C1 segment of cervical spinal cord (tissue), 14 donors: ENCODE results near the gene PRRT2.
"Not testable (repeated sequence)": the region's sequence is repeated elsewhere in the genome, so short reads cannot be mapped to it uniquely, and the experiment has no call there.

Experiments
- DNase-seq, 14 donors: peaks; one replicate each; lab custom pipeline; 2025; lab: John Stamatoyannopoulos, UW

The PRRT2 gene

GRCh38 chr16:29811896-29812665 lies at the start of gene PRRT2:
TSS of gene PRRT2 (plus strand) at chr16:29812193. CDS start at chr16:29813055, 862 bp downstream.
- DNase-seq, result peak in 11 of 14 donors; percentile 39 to 88 (median 64)

DNA sequence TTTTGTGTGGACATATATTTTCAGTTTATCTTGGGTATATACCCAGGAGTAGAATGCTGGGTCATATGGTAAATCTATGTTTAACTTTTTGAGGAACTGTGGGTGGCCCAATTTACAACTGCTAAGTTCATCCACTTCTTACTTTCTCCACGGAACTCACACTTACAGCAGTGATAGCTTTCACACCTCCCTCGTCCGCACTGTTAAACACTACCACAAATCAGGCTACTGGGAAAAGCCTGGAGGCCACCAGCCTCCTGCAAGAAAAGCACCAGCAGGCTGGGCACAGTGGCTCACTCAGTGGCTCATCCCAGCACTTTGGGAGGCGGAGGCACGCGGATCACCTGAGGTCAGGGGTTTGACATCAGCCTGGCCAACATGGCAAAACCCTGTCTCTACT lies 48.7 kb upstream of the PRRT2 start:
- DNase-seq, result no peak

DNA sequence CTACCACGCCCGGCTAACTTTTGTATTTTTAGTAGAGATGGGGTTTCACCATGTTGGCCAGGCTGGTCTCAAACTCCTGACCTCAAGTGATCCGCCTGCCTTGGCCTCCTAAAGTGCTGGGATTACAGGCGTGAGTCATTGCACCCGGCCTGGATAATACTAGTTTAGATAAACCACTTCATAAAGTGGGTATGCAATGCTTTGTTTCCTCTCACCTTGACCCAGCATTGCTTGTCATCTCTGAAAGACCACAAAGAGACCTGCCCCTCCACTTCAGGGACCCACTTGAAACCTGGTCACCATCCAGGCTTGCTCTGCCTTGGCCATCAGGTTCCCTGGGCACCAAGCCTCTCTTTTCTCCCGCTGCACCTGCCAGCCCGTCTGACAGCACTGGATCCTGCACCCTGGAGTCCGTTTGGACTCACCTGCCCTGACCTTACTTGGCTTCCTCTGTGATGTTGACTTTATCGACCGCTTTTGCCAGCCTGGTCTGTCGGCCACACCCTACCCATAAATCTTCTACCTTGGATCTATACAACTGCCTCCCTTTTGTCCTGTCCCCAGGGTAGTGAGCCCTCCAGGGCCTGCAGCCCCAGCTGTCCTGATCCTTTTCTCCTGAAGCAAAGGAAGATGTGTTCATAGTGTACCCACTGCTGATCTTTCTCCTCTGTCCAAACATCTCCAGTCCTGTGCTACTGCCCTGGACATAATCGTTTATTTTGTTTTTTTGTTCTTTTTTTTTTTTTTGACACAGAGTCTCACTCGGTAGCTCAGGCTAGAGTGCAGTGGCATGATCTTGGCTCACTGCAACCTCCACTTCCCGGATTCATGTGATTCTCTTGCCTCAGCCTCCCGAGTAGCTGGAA lies 46.6 kb upstream of the PRRT2 start:
- no peak for DNase-seq

GRCh38 chr16:29766571-29766970 lies 45.4 kb upstream of the PRRT2 start:
- DNase-seq, result no peak

DNA sequence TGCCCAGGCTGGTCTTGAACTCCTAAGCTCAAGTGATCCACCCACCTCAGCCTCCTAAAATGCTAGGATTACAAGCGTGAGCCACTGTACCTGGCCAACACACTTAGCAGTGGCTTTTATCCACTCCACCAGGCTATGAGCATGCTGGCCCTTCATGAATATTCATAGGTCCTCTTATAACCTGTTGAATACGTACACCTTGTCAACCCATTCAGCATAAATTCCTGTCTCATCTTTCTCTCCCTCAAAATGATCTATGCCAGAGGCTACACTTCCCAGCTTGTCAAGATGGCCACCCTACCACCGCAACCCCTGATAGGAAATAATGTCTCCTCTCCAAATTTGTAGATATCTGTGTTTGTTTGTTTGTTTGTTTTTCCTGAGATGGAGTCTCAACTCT lies 44.9 kb upstream of the PRRT2 start:
- DNase-seq, result no peak

DNA sequence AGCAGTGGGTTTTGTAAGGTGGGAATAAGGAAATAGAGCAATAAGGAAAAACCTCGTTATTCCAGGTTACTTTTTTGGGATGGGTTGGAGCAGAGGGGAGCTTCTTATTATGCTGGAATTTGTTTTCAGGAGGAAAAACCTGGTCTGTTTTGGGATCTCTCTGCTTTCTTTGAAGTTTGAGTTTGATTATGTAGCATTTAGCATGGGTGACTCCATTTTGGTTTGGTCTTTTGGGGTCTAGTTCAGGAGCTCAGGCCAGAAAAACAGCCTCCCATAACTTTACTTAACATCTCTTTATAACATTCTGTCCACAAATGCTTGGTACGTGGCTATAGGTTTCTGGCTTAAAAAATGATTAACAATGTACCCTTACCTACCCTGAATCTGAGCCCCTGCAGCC lies 42.5 kb upstream of the PRRT2 start:
- DNase-seq, result no peak

DNA sequence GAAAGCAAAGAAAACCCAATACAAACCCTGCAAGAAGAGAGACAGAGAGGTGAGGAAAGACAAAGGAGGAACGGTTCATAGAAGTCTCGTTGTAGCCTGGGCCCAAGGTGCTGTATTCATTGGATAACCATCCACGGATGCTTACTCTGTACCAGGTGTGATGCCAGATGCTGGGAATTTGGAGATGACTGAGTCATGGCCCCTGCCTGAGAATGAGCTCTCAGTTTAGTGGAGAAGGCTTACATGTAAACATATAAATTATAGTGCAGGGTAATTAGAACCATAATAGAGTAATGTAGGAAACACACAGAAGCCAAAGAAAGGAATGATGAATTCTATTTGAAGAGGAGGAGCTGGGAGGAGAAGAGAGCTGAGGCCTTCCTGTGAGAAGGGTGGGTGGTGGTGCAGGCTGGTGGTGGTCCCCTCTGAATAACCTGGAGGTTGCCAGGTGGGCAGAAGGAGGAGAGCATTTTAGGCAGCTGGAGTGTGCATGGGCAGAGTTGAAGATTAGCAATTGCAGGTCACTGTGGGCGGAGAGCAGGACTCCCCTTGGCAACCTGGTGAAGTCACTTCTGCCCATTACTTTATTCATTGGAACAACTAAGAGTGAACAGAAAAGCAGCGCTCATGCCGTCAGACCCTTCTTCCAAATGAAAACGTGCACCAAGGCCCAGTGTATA lies 41.6 kb upstream of the PRRT2 start:
- no peak for DNase-seq

- not testable (repeated sequence) for DNase-seq
Measured at GRCh38 chr16:29772330-29772729, 39.7 kb upstream of the PRRT2 start.

DNA sequence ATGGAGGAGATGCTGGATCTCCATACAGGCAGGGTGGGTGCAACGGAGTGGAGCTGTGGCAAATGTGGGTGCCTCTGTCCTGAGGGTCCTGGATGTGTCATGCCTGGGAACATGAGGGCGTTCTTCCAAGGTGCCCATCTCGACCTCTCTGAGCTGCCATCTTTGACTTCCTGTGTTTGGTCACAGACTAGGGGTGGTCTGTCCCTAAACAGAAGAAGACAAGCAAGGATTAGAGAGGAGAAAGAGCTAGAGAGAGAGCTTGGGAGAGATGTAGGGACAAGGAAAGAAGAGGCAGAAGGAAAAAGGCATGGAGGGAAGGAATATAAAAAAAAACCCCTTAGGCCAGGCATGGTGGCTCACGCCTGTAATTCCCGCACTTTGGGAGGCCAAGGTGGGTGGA lies 37.3 kb upstream of the PRRT2 start:
- DNase-seq, result no peak

GRCh38 chr16:29775742-29776408 lies 36.1 kb upstream of the PRRT2 start:
- no peak for DNase-seq

DNA sequence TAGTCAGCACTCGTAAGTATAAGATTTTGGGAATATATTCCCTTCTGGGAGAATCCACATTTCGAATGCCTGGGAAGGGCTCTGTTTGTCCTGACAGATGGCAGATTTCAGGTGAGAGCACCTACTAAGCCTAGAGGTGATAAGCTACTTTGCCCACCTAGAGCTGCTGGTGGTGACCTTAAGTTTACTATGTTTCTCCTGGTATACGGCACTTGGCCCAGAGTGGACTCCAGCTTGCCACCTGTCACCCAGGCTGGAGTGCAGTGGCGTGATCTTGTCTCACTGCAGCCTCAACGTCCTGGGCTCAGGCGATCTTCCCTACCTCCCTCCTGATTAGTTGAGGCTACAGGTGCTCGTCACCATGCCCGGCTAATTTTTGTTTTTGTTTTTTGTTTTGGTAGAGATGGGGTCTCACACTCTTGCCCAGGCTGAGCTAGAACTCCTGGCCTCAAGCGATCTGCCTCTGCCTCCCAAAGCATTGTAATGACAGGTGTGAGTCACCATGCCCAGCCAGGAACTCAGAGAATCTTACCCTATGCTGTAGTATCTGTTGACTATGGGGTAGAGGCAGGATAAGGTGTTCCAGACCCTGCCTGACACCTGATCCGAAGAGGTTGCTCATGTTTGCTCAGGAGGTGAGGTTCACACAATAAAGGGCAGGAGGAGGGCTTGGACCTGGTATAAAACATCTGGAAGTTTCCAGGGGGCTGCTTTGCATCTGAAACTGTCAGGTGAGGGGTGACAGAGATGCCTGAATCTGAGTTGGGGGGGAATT lies 34.2 kb upstream of the PRRT2 start, which contains the start of gene ZG16:
ZG16 (plus strand) TSS at position 681 of the 775 bp plus-strand sequence. CDS start 1,011 bp downstream, outside the sequence.
- DNase-seq, result no peak

DNA sequence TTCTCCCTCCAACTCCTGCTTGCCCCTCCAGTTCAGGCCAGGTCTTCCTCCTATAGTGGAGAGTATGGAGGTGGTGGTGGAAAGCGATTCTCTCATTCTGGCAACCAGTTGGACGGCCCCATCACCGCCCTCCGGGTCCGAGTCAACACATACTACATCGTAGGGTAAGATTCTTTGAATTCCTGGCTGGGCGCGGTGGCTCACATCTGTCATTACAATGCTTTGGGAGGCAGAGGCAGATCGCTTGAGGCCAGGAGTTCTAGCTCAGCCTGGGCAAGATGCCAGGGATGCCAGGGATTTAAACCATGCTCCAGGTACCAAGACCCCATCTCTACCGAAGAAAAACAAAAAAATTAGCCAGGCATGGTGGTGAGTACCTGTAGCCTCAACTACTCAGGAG lies 32.5 kb upstream of the PRRT2 start:
- no peak for DNase-seq

GRCh38 chr16:29783094-29783953 lies 28.7 kb upstream of the PRRT2 start:
- DNase-seq, result not testable (repeated sequence)

DNA sequence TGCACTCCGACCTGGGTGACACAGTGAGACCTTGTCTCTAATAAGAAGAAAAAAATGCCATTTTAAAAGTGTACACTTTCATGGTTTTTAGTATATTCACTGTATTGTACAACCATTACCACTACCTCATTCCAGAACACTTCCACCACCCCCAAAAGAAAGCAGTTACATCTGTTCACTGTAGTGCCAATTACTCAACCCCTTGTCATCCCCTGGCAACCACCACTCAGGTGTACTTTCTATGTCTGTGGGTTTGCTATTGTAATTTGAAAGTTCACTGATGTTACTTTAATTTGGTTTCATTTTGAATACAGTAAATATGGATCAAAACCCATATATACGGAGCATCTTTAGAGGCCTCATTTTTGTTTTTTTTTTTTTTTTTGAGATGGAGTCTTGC lies 27.8 kb upstream of the PRRT2 start:
- DNase-seq, result no peak

- peak in 12 of 14 donors; percentile 7 to 58 (median 15) for DNase-seq
Measured at GRCh38 chr16:29784901-29785500, 27.0 kb upstream of the PRRT2 start.

DNA sequence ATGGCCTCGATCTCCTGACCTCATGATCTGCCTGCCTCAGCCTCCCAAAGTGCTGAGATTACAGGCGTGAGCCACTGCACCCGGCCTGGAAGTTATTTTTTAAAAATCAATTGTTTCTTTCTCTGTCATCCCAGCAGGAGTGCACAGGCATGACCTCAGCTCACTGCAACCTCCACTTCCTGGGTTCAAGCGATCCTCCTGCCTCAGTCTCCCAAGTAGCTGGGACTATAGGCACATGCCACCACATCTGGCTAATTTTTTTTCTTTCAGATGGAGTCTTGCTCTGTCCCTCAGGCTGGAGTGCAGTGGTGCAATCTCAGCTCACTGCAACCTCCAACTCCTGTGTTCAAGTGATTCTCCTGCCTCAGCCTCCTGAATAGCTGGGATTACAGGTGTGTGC lies 24.8 kb upstream of the PRRT2 start:
- DNase-seq, result not testable (repeated sequence)

- DNase-seq, result no peak
Measured at GRCh38 chr16:29789775-29790182, 22.2 kb upstream of the PRRT2 start.

DNA sequence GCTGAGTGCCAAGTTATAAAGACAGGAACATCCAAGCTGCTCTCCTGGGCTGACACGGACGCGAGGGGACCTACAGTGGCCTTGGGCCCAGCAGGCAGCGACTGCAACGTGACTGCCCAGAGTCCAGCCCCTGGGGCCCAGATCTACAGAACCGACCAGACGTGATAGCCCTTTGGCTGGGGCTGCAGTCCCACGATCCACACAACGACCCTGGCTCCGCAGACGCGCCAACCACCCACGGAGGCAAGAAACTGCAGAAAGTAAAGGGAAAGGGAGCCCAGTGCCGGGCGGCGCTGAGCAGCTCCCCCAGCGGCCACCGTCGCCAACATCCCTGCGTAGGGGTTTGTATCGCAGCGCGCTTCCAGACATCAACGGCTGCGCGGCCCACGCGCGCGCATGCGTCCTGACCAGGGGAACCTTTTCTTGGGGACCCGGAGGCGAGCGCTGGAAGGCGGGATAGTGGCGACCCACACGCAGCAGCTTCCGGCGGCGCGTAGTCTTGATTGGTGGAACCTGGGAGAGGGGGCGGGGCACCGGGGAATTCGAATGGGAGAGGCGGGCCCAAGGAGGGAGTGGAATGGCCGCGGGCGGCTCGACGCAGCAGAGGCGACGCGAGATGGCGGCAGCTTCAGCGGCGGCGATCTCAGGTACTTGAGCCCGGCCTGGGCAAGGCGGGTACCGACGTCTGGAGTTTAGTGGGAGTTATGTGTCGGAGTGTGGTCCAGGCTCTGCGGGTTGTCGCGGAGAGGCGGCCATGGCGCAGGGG lies 21.6 kb upstream of the PRRT2 start, which contains the start of gene KIF22:
KIF22 (plus strand) TSS at position 569 of the 766 bp plus-strand sequence; CDS start at position 578, 9 bp downstream.
- DNase-seq, result peak; percentile 92 to 100 (median 97)
